NCI-H510A (cell line): ENCODE results near the gene WIPF2.
"Not testable (repeated sequence)": the region's sequence is repeated elsewhere in the genome, so short reads cannot be mapped to it uniquely, and the experiment has no call there.

Experiments used
- DNase-seq: peaks from one replicate; lab custom pipeline; 2025; lab: John Stamatoyannopoulos, UW

The WIPF2 gene

GRCh38 chr17:40192961-40193360 lies 26.1 kb upstream of the WIPF2 start:
- no peak for DNase-seq

DNA sequence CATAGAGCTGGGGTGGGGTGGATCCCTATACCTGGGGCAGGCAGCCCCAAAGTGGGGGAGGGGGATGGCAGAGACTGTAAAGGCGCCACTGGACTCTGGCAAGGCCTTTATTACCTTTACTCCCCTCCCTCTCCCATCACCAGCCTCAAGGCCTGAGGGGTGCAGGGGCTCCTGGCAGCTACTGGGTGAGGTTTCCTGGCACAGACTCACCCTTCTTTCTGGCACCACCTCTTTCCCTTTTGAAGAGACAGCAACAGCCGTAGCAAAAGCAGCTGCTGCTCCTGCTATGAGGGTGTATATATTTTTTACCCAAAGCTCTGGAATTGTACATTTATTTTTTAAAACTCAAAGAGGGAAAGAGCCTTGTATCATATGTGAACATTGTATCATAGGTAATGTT lies 24.3 kb upstream of the WIPF2 start:
- no peak for DNase-seq

- no peak for DNase-seq
Measured at GRCh38 chr17:40197550-40197949, 21.6 kb upstream of the WIPF2 start.

DNA sequence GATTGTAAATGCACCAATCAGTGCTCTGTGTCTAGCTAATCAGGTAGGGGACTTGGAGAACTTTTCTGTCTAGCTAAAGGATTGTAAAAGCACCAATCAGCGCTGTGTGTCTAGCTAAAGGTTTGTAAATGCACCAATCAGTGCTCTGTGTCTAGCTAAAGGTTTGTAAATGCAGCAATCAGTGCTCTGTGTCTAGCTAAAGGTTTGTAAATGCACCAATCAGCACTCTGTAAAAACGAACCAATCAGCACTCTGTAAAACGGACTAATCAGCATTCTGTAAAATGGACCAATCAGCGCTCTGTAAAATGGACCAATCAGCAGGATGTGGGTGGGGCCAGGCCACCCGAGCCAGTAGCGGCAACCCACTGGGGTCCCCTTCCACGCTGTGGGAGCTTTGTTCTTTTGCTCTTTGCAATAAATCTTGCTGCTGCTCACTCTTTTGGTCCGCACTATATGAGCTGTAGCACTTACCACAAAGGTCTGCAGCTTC lies 21.1 kb upstream of the WIPF2 start:
- not testable (repeated sequence) for DNase-seq

DNA sequence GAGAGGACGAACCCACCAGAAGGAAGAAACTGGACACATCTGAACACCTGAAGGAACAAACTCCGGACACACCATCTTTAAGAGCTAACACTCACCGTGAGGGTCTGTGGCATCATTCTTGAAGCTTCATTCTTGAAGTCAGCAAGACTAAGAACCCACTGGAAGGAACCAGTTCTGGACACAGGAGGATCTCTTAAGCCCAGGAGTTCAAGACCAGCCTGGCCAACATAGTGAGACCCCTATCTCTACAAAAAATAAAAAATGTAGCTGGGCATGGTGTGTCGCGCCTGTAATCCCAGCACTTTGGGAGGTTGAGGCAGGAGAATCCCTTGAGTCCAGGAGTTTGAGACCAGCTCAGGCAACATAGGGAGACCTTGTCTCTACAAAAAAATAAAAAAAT lies 20.5 kb upstream of the WIPF2 start:
- no peak for DNase-seq

DNA sequence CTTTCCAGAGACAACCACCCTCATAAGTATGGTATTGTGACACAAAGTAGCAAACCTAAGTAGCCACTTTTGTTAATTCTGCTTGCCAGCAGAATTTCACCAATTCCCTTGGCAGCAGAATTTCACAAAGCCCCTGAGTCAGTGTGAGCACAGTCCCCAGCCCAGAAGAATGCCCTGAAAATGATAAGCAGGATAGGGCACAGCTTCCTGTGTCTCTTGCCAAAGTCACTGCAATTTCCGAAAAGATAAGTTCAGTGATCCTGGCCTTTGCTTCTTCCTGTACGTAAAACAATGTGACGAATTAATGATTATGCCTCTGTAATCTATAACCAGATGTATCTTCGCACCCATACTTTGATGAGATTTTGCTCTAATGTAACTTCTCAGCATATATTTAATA lies 16.0 kb upstream of the WIPF2 start:
- DNase-seq: no peak

- not testable (repeated sequence) for DNase-seq
Measured at GRCh38 chr17:40206193-40206592, 12.9 kb upstream of the WIPF2 start.

DNA sequence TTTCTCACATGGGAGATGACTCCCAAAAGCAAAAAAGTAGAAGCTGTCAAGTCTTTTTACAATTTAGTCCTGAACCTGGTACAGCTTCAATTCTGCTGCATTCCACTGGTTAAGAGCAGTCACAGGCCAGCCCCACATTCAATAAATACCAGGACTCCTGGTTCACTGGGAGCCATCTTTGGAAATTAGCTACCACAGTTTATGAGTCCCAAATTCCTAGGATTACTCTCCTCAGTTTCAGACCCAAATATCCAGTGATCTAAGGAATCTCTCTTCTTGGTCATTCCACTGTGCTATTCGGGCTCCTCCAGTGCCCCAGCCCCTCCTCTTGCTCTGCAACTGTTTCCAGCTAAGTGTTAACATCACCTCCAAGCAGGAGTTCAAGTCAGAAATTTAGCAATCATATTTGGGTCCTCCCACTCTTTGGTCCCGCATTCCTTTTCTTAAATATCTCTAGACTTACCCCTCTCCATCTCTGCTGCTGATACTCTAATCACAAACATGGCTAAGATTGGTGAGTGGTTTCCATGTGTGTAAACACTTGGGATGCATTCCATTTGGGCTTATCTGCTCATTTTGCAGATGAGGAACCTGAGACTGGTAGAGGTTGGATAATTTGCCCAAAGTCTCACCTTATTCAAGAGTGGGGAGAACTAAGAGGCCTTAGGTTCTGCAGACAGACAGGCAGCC lies 9.6 kb upstream of the WIPF2 start:
- DNase-seq: no peak

- DNase-seq: not testable (repeated sequence)
Measured at GRCh38 chr17:40213914-40214313, 5.2 kb upstream of the WIPF2 start.

DNA sequence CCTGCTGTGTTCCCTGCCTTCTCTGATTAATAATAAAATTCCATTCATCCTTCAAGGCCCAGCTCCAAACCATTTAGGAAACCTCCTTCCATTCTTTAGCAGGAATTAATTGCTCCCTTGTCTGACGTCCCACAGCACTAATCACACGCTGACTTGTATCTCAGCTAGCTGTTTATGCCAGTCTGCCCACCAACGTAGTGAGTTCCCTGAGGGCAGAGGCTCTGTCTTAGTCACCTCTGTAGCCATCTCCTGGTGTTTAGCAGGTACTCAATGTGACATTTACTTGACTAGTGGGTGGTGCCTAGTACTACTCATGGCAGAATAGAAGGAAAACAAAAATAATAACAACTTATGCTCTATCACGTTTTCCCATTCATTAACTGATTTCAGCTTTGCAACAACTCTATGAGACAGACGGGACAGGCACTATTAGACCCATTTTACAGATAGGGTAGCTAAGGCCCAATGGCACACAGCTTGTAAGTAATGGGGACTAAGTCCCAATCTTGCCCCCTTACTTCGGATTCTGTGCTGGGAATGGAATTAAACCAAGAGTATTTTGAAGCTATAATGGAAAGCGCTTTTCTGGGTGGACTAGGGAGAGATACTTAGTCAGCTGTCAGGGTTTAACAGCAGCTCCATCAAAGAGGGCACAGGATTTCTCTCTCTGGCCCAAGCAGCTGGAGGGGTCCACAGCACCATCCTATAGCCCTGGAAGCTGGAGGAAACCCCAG lies 931 bp upstream of the WIPF2 start:
- no peak for DNase-seq

- peak; percentile 50 for DNase-seq
Measured at GRCh38 chr17:40219594-40220338, 662 bp downstream of the WIPF2 start.

DNA sequence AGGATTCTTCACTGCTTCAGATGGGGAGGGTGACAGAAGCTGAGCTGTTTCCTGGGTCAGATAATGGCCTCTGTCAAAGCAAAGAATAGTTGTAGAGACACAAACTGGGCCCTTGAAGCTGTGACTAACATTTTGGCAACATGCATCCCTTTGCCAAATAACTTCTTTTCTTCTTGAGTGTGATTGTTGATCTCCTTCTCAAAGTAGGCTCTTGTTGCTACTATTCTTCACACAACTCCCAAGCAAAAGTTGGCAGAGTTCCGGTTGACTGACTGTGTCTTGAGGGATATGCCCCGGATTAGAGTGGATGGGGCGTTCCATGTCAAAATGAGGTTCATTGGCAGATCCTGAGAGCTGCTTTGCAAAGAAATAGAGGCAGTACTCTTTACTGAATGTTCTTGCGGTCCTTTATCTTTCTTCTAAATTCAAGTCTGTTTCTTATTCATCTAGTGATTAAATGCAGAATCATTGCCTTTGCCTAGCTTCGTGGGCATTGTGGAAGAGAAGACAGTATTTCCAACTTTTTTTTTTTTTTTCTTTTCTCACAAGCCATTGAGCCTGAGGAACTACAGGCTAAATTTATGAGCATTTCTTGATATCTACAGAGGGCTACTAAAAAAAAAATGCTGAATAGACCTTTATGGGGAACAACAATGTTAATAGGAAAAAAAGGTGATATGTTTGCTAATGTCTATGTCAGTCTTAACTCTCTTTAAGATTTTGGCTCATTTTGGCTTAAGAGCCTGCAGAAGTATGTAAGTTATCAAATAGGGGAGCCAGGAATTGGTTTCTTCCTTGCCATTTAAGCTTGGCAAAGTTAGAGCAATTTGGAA lies 5.8 kb downstream of the WIPF2 start:
- DNase-seq: no peak

- not testable (repeated sequence) for DNase-seq
Measured at GRCh38 chr17:40229146-40229545, 10.0 kb downstream of the WIPF2 start.

DNA sequence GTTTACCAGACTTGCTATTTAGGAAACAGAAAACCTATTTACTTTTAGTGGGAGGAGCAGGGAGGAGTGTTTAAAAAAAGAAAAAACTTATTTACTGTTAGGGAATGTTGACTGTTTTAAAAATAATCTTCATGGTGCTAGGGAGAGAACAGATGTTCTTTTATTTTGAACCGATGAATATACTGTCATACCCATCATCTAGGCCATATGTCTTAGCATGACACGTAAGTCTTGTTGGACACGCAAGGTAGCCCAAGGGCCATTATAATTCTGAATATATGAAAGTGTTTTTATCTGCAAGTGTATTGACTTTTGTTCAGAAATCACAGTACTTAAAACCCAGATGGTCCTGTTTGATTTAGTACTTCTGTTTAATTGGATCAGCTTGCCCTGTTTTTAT lies 11.6 kb downstream of the WIPF2 start:
- DNase-seq: no peak

DNA sequence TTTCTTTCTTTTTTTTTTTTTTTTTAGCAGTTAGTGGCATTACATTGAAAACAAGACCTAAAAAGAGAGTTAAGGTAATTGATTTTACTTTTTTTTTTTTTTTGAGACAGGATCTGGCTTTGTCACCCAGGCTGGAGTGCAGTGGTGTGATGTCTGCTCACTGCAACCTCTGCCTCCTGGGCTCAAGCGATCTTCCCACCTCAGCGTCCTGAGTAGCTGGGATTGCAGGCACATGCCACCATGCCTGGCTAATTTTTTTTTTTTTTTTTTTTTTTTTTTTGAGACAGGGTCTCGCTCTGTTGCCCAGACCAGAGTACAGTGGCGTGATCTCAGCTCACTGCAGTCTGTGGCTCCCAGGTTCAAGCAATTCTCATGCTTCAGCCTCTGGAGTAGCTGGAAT lies 12.8 kb downstream of the WIPF2 start:
- DNase-seq: not testable (repeated sequence)

GRCh38 chr17:40241252-40241834 lies 22.2 kb downstream of the WIPF2 start:
- no peak for DNase-seq

DNA sequence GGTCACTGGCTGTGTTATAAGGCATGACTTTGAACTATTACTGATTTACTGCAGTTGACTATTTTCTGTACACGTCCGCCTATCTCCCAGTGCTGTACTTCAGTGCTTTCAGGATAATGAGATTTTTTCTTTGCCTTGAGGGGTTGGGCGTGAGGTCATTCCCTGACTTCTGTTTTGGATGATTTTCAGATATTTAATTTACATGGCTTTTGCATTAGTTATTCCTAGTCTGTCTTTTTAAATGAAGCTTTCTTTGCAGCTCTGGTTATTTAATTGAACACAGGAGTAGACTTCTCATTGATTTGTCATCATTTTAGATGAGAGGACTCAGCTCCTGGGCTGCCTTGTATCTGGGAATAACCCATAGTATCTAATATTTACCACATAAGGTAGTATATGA lies 23.7 kb downstream of the WIPF2 start:
- no peak for DNase-seq

- no peak for DNase-seq
Measured at GRCh38 chr17:40243761-40244160, 24.7 kb downstream of the WIPF2 start.

GRCh38 chr17:40244255-40244654 lies 25.2 kb downstream of the WIPF2 start:
- DNase-seq: no peak

DNA sequence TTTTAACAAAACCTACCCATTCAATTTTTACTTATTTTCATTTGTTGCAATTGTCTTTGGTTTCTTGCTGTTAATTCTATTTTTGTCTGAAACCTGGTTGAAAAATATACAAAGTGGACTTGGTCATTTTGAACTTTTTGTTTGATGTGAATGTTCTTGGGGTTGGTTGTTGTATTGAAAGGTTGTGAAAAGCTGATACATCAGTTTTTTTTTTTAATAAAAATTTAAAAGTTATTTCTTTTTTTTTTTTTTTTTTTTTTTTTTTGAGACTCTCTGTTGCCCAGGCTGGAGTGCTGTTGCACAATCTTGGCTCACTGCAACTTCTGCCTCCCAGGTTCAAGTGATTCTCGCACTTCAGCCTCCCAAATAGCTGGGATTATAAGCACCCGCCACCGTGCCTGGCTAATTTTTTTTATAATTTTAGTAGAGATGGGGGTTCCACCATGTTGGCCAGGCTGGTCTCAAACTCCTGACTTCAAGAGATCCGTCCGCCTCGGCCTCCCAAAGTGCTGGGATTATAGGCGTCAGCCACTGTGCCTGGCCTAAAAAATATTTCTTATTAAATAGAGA lies 28.9 kb downstream of the WIPF2 start:
- DNase-seq: no peak

DNA sequence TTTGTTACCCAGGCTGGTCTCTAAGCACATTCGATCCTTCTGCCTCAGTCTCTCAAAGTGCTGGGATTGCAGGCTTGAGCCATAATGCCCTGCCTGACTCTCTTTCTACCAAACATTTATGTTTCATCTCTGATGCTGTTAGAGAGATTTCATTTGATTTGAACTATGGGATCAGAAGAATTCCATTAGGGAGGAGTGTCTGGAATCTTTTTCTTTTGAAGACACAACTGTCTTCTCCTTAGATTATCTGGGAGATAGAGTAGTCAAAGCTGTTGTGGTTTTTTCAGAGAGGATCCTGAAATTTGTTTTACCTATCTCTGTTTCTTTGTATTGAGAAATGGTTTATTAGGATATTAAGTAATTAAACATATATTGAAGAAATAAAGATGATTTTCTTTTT lies 29.4 kb downstream of the WIPF2 start:
- DNase-seq: no peak
